Thyroid gland (tissue), 4 donors: ENCODE measurements around the gene NPPC.

ENCODE experiments used
- CTCF ChIP-seq, 6 experiments: fragments of 200-600 bp in 3 of 6; fragments of 450-650 bp in 3 of 6; sonication (generic) in 3 of 6; IDR thresholded peaks; one replicate each; pipeline ENCODE4 v1.5.1; 2016 to 2019; ENCODE audit warnings: antibody characterized with exemption in 6 of 6, mild to moderate bottlenecking in 2 of 6, inconsistent platforms in 1 of 6, moderate library complexity in 1 of 6
- POLR2A ChIP-seq, 2 donors: fragments of 450-650 bp; IDR thresholded peaks; one replicate each; pipeline ENCODE4 v1.6.1; 2017; ENCODE audit warnings: antibody characterized with exemption in 2 of 2, mild to moderate bottlenecking in 2 of 2, moderate library complexity in 1 of 2

GRCh38 chr2:231937057-231937456 is 10.9 kb upstream of the NPPC start:
- TF ChIP-seq CTCF (IDR thresholded peaks at IDR 0.05), result no peak
- TF ChIP-seq POLR2A (IDR thresholded peaks at IDR 0.05), result no peak
